ENCODE measurements around the gene CAPN2. TPM values are rescaled to one million over a fixed set of nuclear protein-coding genes. Genes with fewer than 3 reads are reported as not detected.

CAPN2 gene
- total and polyA plus RNA-seq, 3 experiments from 2014 or later: 79.8 to 252 (median 82.9) TPM

- POLR2A ChIA-PET: no interaction called here
- no peak overlapping the region for H3K27ac ChIP-seq (ENCODE audit: low read depth, low read length)
- Mint-ChIP-seq H3K4me1 (peaks cover 0 to 3% (median 0%) of the 10 kb centered on the region in 3 donors), H3K27me3 (no peaks in the 10 kb centered on the region), H3K27ac (peak overlapping the region in 6 of 8 donors; percentile 12 to 84 (median 60)), H3K9me3 (no peaks in the 10 kb centered on the region), H3K36me3 (peaks cover 6 to 84% (median 13%) of the 10 kb centered on the region in 3 donors), H3K4me3 (no peak overlapping the region)
- CTCF ChIA-PET: interaction anchor here (1.0 to 1.8 kb wide), 2 partner anchors 14 to 65 kb away, joined by 3 to 7 read pairs; no protein-coding TSS in a partner anchor
- no peaks in the 10 kb centered on the region for H3K9me3 ChIP-seq (ENCODE audit: low read length)
- peaks cover 47% of the 10 kb centered on the region for H3K36me3 ChIP-seq (ENCODE audit: insufficient read depth, low read length)
- no peaks in the 10 kb centered on the region for H3K4me1 ChIP-seq (ENCODE audit: insufficient read depth, low read length)
- no peak overlapping the region for H3K4me3 ChIP-seq (ENCODE audit: low read length)
- no peaks in the 10 kb centered on the region for H3K27me3 ChIP-seq (ENCODE audit: insufficient read depth, low read length, poor library complexity, severe bottlenecking)
- no peak for DNase-seq
Observed at GRCh38 chr1:223763251-223763650, 50.9 kb downstream of the CAPN2 start.

- H3K27ac Mint-ChIP-seq: peak overlapping the region in 2 of 8 donors; percentile 56 to 68
- no peak overlapping the region for H3K4me3 Mint-ChIP-seq
- ChIA-PET POLR2A (no interaction called here), CTCF (interaction anchor here (1.2 to 1.8 kb wide), 2 partner anchors 14 to 15 kb away, joined by 3 to 7 read pairs; no protein-coding TSS in a partner anchor)
- DNase-seq: no peak
- H3K4me1 Mint-ChIP-seq: peaks cover 0 to 3% (median 0%) of the 10 kb centered on the region in 3 donors
- H3K36me3 Mint-ChIP-seq: peaks cover 6 to 82% (median 13%) of the 10 kb centered on the region in 3 donors
- no peaks in the 10 kb centered on the region for H3K9me3 Mint-ChIP-seq
- H3K9me3 ChIP-seq (ENCODE audit: low read length): no peaks in the 10 kb centered on the region
- peaks cover 45% of the 10 kb centered on the region for H3K36me3 ChIP-seq (ENCODE audit: insufficient read depth, low read length)
- H3K4me1 ChIP-seq (ENCODE audit: insufficient read depth, low read length): no peaks in the 10 kb centered on the region
- no peaks in the 10 kb centered on the region for H3K27me3 ChIP-seq (ENCODE audit: insufficient read depth, low read length, poor library complexity, severe bottlenecking)
- no peak overlapping the region for H3K27ac ChIP-seq (ENCODE audit: low read depth, low read length)
- no peaks in the 10 kb centered on the region for H3K27me3 Mint-ChIP-seq
- H3K4me3 ChIP-seq (ENCODE audit: low read length): no peak overlapping the region
Observed at GRCh38 chr1:223763881-223764280, 51.5 kb downstream of the CAPN2 start.

GRCh38 chr1:223765036-223765718, 52.8 kb downstream of the CAPN2 start:
- Histone ChIP-seq H3K27me3 (ENCODE audit: insufficient read depth, low read length, poor library complexity, severe bottlenecking) (no peaks in the 10 kb centered on the region), H3K36me3 (ENCODE audit: insufficient read depth, low read length) (peaks cover 43% of the 10 kb centered on the region), H3K9me3 (ENCODE audit: low read length) (no peaks in the 10 kb centered on the region), H3K4me3 (ENCODE audit: low read length) (no peak overlapping the region), H3K4me1 (ENCODE audit: insufficient read depth, low read length) (no peaks in the 10 kb centered on the region), H3K27ac (ENCODE audit: low read depth, low read length) (no peak overlapping the region)
- H3K27me3 Mint-ChIP-seq: no peaks in the 10 kb centered on the region
- peak overlapping the region in 3 of 8 donors; percentile 26 to 87 (median 64) for H3K27ac Mint-ChIP-seq
- H3K4me1 Mint-ChIP-seq: peaks cover 0 to 3% (median 0%) of the 10 kb centered on the region in 3 donors
- H3K4me3 Mint-ChIP-seq: no peak overlapping the region
- H3K9me3 Mint-ChIP-seq: no peaks in the 10 kb centered on the region
- peaks cover 6 to 82% (median 18%) of the 10 kb centered on the region in 3 donors for H3K36me3 Mint-ChIP-seq
- ChIA-PET CTCF (interaction anchor here (0.6 to 1.2 kb wide), 2 partner anchors 16 to 42 kb away, joined by 3 read pairs; no protein-coding TSS in a partner anchor), POLR2A (no interaction called here)
- no peak for DNase-seq

GRCh38 chr1:223765719-223766340, 53.5 kb downstream of the CAPN2 start:
- CTCF ChIA-PET: interaction anchor here (0.6 kb wide), 1 partner anchor 42 kb away, joined by 3 read pairs; no protein-coding TSS in a partner anchor
- no peaks in the 10 kb centered on the region for H3K9me3 ChIP-seq (ENCODE audit: low read length)
- no peak for DNase-seq
- H3K27ac ChIP-seq (ENCODE audit: low read depth, low read length): no peak overlapping the region
- H3K4me3 Mint-ChIP-seq: no peak overlapping the region
- peaks cover 6 to 82% (median 20%) of the 10 kb centered on the region in 3 donors for H3K36me3 Mint-ChIP-seq
- H3K27me3 ChIP-seq (ENCODE audit: insufficient read depth, low read length, poor library complexity, severe bottlenecking): no peaks in the 10 kb centered on the region
- H3K4me3 ChIP-seq (ENCODE audit: low read length): no peak overlapping the region
- H3K36me3 ChIP-seq (ENCODE audit: insufficient read depth, low read length): peaks cover 45% of the 10 kb centered on the region
- no peaks in the 10 kb centered on the region for H3K27me3 Mint-ChIP-seq
- H3K27ac Mint-ChIP-seq: peak overlapping the region in 6 of 8 donors; percentile 17 to 64 (median 37)
- peaks cover 0 to 3% (median 0%) of the 10 kb centered on the region in 3 donors for H3K4me1 Mint-ChIP-seq
- peaks cover under 1% of the 10 kb centered on the region for H3K4me1 ChIP-seq (ENCODE audit: insufficient read depth, low read length)
- H3K9me3 Mint-ChIP-seq: no peaks in the 10 kb centered on the region
- POLR2A ChIA-PET: no interaction called here

- Histone ChIP-seq H3K9me3 (ENCODE audit: low read length) (no peaks in the 10 kb centered on the region), H3K36me3 (ENCODE audit: insufficient read depth, low read length) (peaks cover 54% of the 10 kb centered on the region), H3K4me3 (ENCODE audit: low read length) (no peak overlapping the region), H3K27ac (ENCODE audit: low read depth, low read length) (peak overlapping the region; percentile 58), H3K4me1 (ENCODE audit: insufficient read depth, low read length) (peaks cover 10% of the 10 kb centered on the region), H3K27me3 (ENCODE audit: insufficient read depth, low read length, poor library complexity, severe bottlenecking) (no peaks in the 10 kb centered on the region)
- H3K4me3 Mint-ChIP-seq: no peak overlapping the region
- no peaks in the 10 kb centered on the region for H3K9me3 Mint-ChIP-seq
- ChIA-PET CTCF (no interaction called here), POLR2A (no interaction called here)
- peaks cover 8 to 17% (median 16%) of the 10 kb centered on the region in 3 donors for H3K4me1 Mint-ChIP-seq
- H3K27ac Mint-ChIP-seq: peak overlapping the region in 7 of 8 donors; percentile 40 to 86 (median 69)
- DNase-seq: no peak
- peaks cover 8 to 82% (median 28%) of the 10 kb centered on the region in 3 donors for H3K36me3 Mint-ChIP-seq
- no peaks in the 10 kb centered on the region for H3K27me3 Mint-ChIP-seq
Observed at GRCh38 chr1:223770621-223771315, 58.4 kb downstream of the CAPN2 start.

- H3K27ac ChIP-seq (ENCODE audit: low read depth, low read length): peak overlapping the region; percentile 58
- ChIA-PET POLR2A (interaction anchor here (1.0 kb wide), 1 partner anchor 67 kb away, joined by 6 read pairs; no protein-coding TSS in a partner anchor), CTCF (interaction anchor here (0.9 to 1.6 kb wide), 3 partner anchors 22 to 74 kb away, joined by 3 to 5 read pairs (median 4); partner anchors contain the start of gene CAPN2)
- peaks cover 17% of the 10 kb centered on the region for H3K4me1 ChIP-seq (ENCODE audit: insufficient read depth, low read length)
- H3K27me3 Mint-ChIP-seq: no peaks in the 10 kb centered on the region
- no peaks in the 10 kb centered on the region for H3K9me3 ChIP-seq (ENCODE audit: low read length)
- H3K9me3 Mint-ChIP-seq: no peaks in the 10 kb centered on the region
- H3K4me1 Mint-ChIP-seq: peaks cover 15 to 23% (median 21%) of the 10 kb centered on the region in 3 donors
- no peak for DNase-seq
- no peaks in the 10 kb centered on the region for H3K27me3 ChIP-seq (ENCODE audit: insufficient read depth, low read length, poor library complexity, severe bottlenecking)
- H3K36me3 Mint-ChIP-seq: peaks cover 8 to 82% (median 26%) of the 10 kb centered on the region in 3 donors
- no peak overlapping the region for H3K4me3 ChIP-seq (ENCODE audit: low read length)
- peaks cover 50% of the 10 kb centered on the region for H3K36me3 ChIP-seq (ENCODE audit: insufficient read depth, low read length)
- H3K4me3 Mint-ChIP-seq: no peak overlapping the region
- peak overlapping the region in 7 of 8 donors; percentile 56 to 86 (median 69) for H3K27ac Mint-ChIP-seq
Observed at GRCh38 chr1:223771469-223771813, 59.1 kb downstream of the CAPN2 start.

GRCh38 chr1:223771814-223772770, 59.8 kb downstream of the CAPN2 start:
- POLR2A ChIA-PET: interaction anchor here (0.8 to 1.0 kb wide), 2 partner anchors 11 to 67 kb away, joined by 3 to 6 read pairs; no protein-coding TSS in a partner anchor
- Mint-ChIP-seq H3K36me3 (peaks cover 8 to 84% (median 26%) of the 10 kb centered on the region in 3 donors), H3K9me3 (no peaks in the 10 kb centered on the region), H3K27me3 (no peaks in the 10 kb centered on the region), H3K4me1 (peaks cover 19 to 30% (median 22%) of the 10 kb centered on the region in 3 donors), H3K4me3 (no peak overlapping the region), H3K27ac (peak overlapping the region in 7 of 8 donors; percentile 15 to 80 (median 69))
- Histone ChIP-seq H3K27me3 (ENCODE audit: insufficient read depth, low read length, poor library complexity, severe bottlenecking) (no peaks in the 10 kb centered on the region), H3K4me3 (ENCODE audit: low read length) (no peak overlapping the region), H3K27ac (ENCODE audit: low read depth, low read length) (peak overlapping the region; percentile 58), H3K36me3 (ENCODE audit: insufficient read depth, low read length) (peaks cover 50% of the 10 kb centered on the region), H3K9me3 (ENCODE audit: low read length) (no peaks in the 10 kb centered on the region), H3K4me1 (ENCODE audit: insufficient read depth, low read length) (peaks cover 18% of the 10 kb centered on the region)
- CTCF ChIA-PET: interaction anchor here (0.9 to 1.6 kb wide), 3 partner anchors 23 to 75 kb away, joined by 3 to 5 read pairs (median 4); partner anchors contain the start of gene CAPN2
- DNase-seq: no peak
